Raji (cell line): Measurements from ENCODE around the gene MED13L.

Source experiments
- POLR2A ChIP-seq: IDR thresholded peaks from 2 replicates; pipeline ENCODE4 v1.6.1; 2011; ENCODE audit warnings: low read depth, low read length, control low read depth; ENCODE audit not compliant: insufficient read depth

The MED13L gene

DNA sequence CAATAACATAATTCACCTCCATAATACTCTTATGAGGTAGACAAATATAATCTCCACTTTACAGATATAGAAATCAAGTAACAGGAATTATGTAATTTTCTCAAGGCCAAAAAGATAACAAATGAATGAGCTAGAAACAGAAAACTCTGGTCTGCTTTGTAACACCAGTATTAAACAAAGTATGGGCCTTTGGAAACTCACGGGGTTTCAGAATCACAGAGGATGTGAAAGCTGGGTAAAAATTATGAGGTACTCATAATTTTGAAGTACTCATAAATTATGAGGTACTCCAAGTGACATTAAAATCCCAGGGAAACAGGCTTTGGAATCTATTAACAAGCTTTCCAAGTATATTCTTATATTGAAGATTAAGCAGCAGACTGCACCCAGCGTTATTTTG lies 140.2 kb downstream of the MED13L start:
- TF ChIP-seq POLR2A, result no peak

DNA sequence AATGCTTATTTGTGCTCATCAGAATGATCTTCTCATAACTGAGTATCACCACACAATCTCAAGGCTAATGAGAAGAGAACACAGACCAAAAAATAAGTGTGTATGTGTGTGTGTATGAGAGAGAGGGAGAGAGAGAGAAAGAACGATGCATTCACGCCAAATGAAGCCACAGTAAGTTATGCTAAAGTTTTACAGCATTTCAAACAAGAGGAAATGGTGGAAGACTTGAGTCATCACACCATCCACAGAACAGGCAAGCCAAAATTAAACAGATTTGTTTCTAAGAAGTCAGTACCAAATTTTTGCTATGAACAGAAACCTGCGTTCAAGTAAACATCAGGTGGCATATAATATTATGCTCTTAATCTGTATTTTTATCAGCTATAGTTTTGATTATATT lies 141.2 kb downstream of the MED13L start:
- TF ChIP-seq POLR2A, result no peak

DNA sequence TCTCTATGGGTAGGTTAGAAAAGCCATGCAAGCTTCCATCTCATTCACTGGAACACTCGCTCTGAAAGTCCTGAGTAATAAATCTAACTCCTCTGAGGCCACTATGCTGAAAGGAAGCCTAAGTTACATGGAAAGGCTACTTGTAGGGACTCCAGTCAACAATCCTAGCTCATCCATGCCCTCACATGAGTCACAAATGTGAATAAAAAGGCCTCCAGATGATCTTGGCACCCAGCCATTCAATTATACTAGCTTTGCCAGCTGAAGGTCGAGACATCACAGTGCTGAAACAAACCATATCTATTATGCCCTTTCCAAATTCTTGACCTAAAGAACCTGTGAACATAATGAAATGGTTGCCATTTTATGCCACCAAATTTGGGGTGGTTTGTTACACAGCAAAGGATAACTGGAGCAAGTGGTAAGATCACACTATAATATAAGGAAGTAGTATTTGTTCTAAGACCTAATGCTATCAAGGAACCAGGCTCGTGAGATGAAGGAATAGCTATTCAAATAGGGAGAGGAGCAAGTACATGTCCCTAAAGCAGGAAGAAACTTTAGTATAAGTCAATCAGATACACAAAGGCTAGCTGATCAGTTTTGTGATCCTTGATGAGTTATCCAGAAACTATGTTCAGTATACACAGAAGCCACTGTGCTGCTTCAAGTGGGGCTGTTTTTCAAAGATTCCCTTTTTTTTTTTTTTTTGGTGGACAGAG lies 142.1 kb downstream of the MED13L start:
- no peak for TF ChIP-seq POLR2A

DNA sequence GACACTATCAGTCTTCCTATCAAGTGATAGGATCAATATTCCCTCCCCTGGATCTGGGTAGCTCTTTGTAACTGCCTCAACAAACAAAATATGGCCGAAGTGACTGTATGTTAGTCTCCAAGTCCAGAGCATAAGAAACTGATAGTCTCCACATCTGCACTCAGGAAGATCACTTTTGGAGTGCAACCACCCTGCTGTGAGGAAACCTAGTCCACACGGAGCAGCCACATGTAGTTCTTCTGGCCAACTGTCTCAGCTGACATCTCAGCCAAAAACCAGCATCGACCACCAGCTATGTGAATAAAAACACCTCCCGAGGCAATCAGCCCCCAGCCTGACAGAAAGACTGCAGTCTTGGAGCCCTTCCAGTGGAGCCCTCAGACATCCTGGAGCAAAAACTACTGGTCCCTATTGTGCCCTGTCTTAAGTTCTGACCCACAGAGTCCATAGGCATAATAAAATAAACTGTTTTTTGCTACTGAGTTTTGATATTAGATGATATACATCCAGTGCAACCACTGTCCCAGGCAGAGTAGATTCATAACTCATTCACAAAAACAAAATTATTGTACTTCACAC lies 143.8 kb downstream of the MED13L start:
- TF ChIP-seq POLR2A, result no peak

DNA sequence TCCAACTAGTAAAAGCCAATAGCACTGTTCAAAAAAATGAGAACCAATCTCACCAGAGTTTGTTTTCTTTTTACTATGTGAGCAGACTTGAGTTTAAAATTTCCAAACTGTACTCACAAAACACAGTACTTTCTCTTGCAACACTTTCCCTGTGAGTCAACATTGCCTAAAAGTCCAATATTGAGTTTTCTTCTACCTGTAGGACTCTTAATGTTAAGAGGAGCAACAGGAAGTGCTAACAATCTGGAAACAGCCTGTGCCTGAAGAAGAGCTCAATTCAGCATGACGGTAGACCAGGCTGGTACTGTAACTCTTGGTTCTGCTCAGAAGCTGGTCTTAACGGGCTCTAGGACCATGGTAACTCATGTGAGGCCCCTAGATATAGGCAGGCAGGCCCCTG lies 144.3 kb downstream of the MED13L start:
- no peak for TF ChIP-seq POLR2A

DNA sequence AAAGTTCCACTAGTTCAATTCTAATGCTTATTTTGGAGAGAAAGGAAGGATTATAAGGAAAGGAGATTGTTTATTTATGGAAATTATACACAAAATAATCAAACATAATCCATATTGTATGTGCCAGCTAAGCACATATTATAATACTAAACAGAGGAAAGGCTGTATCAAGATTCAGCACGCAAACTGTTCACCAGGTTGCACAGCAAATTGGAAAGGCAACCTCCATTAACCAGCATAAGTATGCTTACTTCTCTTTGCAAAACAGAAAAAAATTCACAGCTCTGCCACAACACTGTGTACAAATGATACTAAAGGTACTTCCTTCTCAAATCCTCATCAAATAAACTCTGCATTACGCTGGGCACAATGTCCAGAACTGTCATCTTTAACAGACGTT lies 146.3 kb downstream of the MED13L start:
- TF ChIP-seq POLR2A, result no peak

DNA sequence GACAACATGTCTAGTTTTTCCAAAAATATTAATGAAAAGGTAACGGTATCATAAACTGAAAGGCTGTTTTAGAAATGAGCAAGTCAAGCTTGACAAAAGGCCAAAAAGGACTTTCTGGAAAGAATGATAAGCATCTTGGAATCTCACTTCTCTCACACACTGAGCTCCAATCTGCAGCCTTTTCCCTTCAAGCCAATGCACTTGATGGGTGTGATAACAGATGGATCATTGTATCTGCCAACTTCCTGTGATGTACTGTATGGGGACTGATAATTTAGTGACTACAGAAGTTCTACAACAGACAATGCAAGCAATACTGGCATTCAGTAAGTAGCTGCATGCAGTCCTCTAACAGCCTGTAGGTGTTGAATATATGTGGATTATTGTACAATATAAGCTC lies 147.1 kb downstream of the MED13L start:
- TF ChIP-seq POLR2A, result no peak

DNA sequence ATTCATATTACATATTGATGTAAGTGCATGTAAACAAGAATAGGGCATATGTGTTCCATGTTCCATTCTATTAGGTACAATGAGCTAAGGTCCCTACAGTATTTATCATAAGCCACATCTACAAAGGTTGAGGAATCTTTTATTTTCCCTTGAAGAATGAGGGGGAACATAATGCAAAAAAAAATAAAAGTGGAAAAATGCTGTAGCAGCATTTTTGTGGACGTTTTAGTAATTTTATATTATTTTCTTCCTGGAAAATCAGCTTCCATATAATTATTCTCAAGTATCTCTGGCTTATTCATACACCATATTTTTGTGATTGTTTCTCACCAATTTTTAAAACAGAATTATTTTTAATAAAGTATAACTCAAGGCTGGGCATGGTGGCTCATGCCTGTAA lies 148.7 kb downstream of the MED13L start:
- no peak for TF ChIP-seq POLR2A

DNA sequence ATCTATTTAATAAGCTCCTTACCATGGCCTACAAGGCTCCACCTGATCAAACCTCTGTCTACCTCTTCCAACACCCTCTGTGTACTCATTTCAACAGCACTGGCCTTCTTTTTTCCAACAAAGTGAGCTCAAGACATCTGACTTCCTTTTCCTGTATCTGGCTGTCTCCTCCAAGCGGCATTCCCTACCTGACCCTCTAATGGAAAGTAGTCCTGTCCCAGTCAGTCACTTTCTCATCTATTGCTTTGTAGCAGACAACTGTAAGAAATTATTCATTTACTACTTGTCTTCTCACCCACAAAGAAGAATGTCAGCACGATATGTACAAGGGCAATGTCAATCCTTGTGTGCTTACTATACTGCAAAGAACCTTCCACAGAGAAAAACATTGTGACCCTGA lies 149.6 kb downstream of the MED13L start:
- no peak for TF ChIP-seq POLR2A

DNA sequence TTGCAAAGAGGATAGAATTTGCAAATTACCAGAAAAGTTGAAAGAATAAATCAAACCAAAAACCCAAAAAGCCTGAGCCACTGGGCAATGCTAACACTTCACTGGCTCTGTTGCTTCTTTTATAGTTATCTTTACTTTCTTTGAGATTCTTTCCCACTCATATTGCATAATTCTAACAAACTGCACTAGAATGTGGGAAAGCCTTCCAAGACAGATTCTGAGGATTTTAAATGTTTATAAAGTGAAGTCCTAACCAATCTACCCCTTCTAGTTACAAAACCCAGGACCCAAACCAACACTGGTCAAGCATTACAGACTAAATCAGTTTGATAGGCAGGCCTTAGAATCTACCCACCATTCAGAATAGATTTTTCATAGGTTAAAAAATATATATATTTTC lies 150.9 kb downstream of the MED13L start:
- no peak for TF ChIP-seq POLR2A

DNA sequence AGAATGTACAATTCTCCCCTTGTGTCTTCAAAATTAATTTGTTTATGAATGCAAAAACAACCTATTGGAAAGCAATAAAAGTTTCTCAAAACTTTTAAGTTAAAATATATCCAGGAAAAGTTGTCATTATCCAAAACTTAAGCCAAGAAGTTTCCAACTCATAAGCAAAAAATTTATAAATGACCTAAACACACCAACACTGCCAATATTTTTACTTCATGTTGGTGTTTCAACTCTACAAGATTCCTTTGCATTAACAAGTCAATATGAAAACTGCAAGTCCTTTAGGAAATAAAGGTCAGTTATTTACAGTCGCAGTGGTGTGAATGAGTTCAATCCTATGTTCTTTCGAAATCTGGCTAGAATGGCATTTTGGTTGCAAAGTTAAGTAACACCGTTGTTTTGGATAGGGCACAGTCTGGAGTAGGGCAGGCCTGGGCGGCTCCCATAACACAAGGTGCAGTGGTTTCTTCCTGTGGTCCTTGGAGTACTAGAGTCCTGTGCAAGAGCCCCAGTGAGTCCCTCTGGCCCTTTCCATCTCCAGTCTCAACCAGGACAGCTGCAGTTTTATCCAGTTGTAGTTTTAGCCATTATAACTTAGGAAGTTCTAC lies 151.4 kb downstream of the MED13L start:
- TF ChIP-seq POLR2A, result no peak

DNA sequence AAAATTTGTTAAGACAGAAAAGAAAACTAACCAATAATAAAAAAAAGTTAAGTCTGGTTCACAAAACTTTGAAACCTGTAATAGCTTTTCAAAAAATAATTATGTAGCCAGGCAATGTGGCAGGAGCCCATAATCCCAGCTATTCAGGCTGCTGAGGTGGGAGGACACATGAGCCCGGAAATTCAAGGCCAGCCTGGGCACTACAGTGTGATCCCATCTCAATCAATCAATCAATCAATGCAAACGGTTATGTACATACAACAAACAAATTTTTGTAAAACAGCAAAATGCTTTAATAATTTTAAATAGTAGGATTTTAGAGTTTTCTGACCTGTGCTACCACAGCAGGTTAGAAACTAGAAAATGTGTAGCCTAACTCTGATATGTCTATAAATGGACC lies 152.4 kb downstream of the MED13L start:
- TF ChIP-seq POLR2A, result no peak

DNA sequence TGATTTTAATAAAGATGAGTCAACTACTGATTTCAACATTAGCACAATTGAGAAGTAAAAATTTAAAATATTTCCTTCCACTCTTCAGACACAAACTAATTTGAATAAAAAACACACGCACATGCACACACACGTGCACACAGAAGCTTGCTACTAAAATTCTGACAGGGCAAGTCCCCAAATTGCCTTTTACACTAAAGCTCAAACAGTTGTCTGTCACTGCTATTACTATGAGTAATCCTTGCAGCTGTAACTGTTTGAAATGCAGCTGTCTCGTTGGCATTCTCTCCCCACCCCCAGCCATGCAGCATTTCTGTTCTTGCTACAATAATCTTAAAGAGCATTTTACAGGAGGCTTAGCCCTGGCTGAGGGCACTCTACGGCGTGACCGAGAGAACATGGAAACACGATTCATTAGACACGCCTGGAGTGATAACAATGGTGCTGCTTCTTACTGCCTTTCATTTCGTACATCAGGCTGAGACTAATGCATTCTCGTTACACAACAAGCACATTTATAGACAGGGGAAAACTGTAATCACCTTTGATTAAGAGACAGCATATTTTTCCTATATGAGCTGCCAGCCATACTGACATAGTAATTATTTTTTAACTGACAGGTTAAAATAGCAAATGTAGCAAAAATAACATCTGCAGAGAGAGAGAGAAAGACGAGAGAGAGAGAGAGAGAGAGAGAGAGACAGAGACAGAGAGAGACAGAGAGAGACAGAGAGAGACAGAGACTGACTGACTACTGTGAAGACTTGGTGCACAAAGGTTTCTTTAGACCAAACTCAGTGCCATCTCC lies 153.8 kb downstream of the MED13L start:
- no peak for TF ChIP-seq POLR2A

DNA sequence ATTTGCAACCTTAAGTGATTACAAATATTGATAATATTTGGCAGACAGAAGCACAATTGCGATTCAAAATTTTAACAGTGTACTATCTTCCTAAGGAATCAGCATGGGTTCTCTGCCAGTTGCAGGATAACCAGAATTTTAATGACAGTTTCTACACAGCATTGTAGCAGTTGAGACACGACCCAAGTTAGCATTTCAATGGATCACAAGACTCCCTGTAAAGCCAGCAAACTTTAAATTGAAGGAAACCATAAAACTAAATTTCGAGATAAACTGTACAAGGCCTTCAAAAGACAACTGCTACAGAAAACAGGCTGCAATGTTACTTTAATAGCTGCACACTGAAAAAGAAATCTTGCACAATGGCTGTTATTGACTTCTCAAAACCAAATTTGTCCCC lies 154.9 kb downstream of the MED13L start:
- TF ChIP-seq POLR2A, result no peak

DNA sequence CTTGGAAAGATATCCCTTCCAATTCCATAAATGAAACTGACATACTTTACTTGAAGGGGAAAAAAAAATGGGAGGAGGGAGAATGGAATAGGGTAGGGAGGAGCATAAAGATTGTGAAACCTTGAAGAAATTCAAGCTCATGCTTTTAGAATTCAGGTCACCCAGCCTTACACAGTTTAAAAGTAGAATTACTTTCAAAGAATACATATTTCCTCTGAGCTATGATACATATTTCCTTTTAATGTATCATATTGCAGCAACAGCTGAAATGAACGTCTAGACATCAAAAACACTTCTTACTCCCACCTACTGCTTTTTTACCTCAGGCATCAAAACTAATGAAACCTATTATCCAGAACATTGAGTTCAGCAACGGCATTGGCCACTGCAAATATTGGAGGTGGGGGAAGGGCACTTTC lies 156.0 kb downstream of the MED13L start:
- TF ChIP-seq POLR2A, result no peak

DNA sequence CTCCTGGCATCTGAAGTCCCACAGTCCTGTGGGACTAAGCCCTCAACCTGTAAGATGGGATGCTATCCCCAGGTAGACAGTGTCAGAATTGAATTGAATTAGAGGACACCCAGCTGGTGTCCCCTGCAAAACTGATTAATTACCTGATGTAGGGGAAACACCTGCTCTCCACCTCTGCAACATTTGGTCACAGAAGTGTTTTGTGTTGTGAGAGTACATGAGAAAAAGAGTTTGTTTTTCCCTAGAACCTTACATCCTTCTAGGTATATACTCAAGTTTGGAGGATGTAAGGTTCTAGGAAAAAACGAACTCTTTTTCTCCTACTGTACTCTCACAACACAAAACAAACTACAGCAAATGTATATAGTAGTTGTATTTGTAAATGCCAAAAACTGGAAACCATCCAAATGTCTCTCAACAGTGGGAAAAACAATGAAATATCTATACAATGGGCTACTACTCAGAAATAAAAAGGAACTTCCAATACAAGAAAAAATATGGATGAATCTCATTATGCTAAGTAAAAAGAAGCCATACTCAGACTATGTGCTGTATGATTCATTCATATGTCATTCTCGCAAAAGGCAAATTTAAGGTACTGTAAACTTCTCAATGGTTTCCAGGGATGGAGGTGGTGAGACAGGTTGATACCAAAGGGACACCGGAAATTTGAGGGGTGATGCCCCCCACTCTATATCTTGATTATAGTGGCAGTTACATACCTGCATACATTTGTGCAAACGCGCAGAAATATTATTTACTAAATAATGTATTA lies 160.7 kb downstream of the MED13L start:
- no peak for TF ChIP-seq POLR2A
